ENCODE measurements around the gene EXOC3.
A peak's percentile ranks its signal among the peaks of the same experiment; 100 is the strongest.
"Not testable (repeated sequence)": the region's sequence is repeated elsewhere in the genome, so short reads cannot be mapped to it uniquely, and the experiment has no call there.

The EXOC3 gene

DNA sequence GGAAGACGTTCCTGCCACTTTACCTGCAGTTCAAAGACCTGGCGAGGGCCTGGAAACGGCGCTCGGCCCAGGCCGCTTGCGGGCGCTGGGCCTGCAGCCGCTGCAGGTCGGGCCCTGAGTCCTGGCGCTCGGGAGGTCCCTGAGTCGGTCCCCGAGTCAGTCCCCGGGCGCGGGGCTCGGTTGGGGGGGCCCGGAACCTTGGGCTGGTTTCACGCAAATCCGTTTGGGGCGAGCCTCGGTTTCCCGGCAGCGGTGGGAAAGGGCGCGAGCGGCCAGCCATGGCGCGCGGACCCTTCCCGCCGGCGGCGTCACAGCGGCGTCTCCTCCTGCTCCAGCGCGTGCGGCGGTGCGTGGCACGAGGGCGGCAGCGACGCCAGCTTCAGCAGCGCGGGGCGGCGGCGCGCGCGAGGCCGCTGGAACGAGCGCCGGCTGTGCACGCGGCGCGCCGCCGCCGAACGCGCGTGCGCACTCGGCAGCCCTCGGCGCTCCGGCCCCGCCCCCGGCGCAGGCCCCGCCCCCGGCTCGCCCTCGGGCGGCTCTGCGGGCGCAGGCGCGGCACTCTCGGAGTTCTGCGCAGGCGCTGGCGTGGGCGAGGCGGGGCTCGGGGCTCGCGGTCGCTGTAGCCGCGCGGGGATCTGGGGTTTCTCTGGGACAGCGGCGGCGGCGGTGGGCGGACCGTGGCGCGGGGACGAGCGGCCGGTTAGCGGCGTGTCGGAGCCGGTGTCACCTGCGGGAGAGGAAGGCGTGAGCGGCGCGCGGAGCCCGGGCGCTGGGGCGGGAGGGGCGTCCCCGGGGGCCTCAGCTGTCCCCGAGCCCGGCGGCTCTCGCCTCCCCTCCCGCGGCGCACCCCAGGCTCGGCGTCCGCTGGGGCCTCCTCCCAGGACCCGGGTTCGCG is 29.9 kb downstream of the EXOC3 start:
- peaks cover 7% of the 10 kb centered on the region for H3K4me1 Mint-ChIP-seq
- H3K36me3 Mint-ChIP-seq (ENCODE audit: low read depth) = no peaks in the 10 kb centered on the region
- peak overlapping the region; percentile 71 to 82 (median 76) for H3K4me3 Mint-ChIP-seq
- peaks cover 39% of the 10 kb centered on the region for H3K27me3 Mint-ChIP-seq (ENCODE audit: low read depth)
- no peak overlapping the region for H3K27ac Mint-ChIP-seq
- no peak for TF ChIP-seq CTCF (IDR thresholded peaks at IDR 0.05; ENCODE audit: unreplicated experiment in 3 of 3)
- H3K9me3 Mint-ChIP-seq = no peaks in the 10 kb centered on the region

DNA sequence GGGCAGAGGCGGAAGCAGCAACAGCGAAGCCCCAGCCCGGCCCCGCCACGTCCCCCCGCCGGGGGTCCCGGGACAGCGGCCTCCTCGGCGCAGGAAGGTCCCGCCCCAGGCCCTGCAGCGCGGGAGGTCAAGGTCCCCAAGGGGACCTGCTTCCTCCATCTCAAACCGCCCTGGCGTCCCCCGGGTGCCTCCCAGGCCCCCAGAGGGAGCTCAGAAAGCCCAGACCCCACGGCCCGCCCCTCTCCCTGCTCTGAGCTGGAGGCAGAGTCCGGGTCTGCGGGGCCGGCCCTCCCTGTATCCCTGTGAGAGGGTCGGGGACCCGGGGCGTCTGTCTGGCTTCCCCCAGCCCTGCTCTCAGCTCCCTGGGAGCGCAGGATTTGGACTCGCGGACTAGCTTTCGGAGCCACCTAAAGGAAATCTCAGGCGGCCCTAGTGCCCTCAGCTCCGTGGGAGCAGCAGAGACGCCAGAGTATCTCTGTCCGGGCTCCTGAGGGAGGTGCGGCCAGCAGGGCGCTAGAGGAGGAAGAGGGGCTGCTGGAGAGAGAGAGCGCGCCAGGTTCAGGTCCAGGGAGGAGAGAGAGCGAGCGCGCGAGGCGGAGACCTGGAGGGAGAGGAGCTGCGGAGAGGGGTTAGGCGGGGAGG is 30.7 kb downstream of the EXOC3 start:
- peaks cover 7% of the 10 kb centered on the region for H3K4me1 Mint-ChIP-seq
- no peak for TF ChIP-seq CTCF (IDR thresholded peaks at IDR 0.05; ENCODE audit: unreplicated experiment in 3 of 3)
- no peaks in the 10 kb centered on the region for H3K9me3 Mint-ChIP-seq
- H3K27me3 Mint-ChIP-seq (ENCODE audit: low read depth) = peaks cover 43% of the 10 kb centered on the region
- H3K4me3 Mint-ChIP-seq = peak overlapping the region; percentile 86 to 90 (median 89)
- no peaks in the 10 kb centered on the region for H3K36me3 Mint-ChIP-seq (ENCODE audit: low read depth)
- peak overlapping the region in 1 of 3 experiments; percentile 44 for H3K27ac Mint-ChIP-seq

DNA sequence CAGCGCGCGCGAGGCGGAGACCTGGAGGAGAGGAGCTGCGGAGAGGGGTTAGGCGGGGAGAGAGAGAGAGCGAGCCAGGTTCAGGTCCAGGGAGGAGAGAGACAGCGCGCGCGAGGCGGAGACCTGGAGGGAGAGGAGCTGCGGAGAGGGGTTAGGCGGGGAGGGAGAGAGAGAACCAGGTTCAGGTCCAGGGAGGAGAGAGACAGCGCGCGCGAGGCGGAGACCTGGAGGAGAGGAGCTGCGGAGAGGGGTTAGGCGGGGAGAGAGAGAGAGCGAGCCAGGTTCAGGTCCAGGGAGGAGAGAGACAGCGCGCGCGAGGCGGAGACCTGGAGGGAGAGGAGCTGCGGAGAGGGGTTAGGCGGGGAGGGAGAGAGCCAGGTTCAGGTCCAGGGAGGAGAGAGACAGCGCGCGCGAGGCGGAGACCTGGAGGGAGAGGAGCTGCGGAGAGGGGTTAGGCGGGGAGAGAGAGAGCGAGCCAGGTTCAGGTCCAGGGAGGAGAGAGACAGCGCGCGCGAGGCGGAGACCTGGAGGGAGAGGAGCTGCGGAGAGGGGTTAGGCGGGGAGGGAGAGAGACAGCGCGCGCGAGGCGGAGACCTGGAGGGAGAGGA is 31.4 kb downstream of the EXOC3 start:
- not testable (repeated sequence) for H3K4me1 Mint-ChIP-seq; H3K36me3 Mint-ChIP-seq (ENCODE audit: low read depth); H3K9me3 Mint-ChIP-seq
- Mint-ChIP-seq H3K27ac (peak overlapping the region in 1 of 3 experiments; percentile 44), H3K4me3 (peak overlapping the region; percentile 86 to 90 (median 89)), H3K27me3 (ENCODE audit: low read depth) (peaks cover 43% of the 10 kb centered on the region)

DNA sequence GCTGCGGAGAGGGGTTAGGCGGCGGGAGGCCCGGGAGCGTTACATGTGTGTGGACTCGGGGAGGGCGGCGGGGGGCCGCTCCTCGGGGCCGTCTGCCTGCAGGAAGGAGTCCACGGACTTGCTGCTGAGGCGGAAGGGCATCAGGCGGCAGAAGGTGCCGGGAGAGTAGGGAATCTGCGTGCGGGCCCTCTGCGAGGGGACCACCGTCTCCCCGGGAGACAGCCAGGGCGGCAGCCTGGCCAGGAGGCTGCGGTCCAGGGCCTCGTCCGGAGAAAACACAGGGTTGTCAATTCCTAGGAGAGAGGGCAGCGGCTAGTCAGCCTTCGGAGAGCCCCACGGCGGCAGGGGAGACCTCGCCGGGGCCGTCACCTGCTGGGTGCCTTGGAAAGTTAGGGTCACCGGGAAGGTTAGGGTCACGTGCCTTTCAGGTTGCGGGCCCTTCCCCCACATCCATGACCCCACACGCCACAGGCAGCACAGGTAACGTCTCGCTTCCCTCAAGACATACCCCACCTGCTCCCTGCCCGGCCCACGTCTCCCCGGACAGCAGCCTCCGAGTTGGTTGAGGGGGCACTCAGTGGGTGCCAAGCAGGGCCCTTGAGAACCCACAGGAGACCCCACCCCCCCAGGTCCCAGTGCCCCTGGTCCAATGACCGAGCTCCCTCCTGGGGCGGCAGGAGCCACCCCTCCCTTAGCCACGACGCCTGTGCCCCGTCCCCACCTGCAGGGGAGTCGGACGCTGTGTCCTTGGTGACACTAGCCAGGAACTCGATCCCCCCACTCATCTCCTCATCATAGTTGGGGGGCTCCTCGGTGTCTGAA is 32.1 kb downstream of the EXOC3 start:
- Mint-ChIP-seq H3K27ac (no peak overlapping the region), H3K4me3 (peak overlapping the region; percentile 73 to 90 (median 73)), H3K36me3 (ENCODE audit: low read depth) (no peaks in the 10 kb centered on the region), H3K27me3 (ENCODE audit: low read depth) (peaks cover 43% of the 10 kb centered on the region), H3K4me1 (peaks cover 7% of the 10 kb centered on the region), H3K9me3 (no peaks in the 10 kb centered on the region)
- no peak for TF ChIP-seq CTCF (IDR thresholded peaks at IDR 0.05; ENCODE audit: unreplicated experiment in 3 of 3)

- Mint-ChIP-seq H3K27me3 (ENCODE audit: low read depth) (peaks cover 43% of the 10 kb centered on the region), H3K9me3 (no peaks in the 10 kb centered on the region), H3K27ac (no peak overlapping the region), H3K36me3 (ENCODE audit: low read depth) (no peaks in the 10 kb centered on the region), H3K4me1 (peaks cover 7% of the 10 kb centered on the region), H3K4me3 (peak overlapping the region; percentile 43 to 58 (median 55))
- no peak for TF ChIP-seq CTCF (IDR thresholded peaks at IDR 0.05; ENCODE audit: unreplicated experiment in 3 of 3)
Measured at GRCh38 chr5:475704-476101, 32.7 kb downstream of the EXOC3 start.

Data from nephron (organoid).